Measurements from ENCODE around the gene ALPL.
"Not testable (repeated sequence)": the region's sequence is repeated elsewhere in the genome, so short reads cannot be mapped to it uniquely, and the experiment has no call there.

Gene ALPL

DNA sequence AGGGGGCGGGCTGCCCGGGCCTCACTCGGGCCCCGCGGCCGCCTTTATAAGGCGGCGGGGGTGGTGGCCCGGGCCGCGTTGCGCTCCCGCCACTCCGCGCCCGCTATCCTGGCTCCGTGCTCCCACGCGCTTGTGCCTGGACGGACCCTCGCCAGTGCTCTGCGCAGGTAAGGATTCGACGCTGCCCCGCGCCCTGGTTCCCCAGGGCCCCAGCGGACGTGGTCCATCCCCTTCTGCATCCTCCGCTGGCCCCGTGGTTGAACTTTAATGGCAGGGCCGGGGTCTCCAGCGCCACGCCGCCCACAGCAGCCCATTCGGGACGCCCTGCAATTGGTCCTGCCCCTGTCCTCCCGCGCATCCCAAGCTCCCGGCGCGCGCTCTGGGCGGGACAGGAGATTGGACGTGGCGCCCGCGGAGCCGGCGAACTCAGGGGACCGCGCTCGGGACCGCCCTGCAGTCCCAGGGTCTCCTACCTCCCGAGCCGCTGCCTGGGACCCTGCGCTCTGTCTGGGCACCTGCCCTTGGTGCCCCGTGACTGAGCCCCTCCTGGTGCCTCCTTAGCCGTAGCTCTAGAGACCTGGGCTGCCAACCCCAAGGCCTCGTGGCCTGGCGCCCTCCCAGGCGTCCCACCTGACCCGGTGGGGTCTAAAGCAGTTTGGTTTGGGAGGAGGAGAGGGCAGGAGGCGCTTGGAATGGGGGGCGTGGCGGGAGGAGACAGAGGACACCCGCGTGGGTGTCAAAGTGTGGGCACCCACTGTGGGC, at the start of gene ALPL:
TSS of gene ALPL (plus strand) at position 73 of the 762 bp plus-strand sequence. CDS start 44,659 bp downstream, outside the sequence.
- peaks cover 35 to 41% of the 10 kb centered on the region in 2 donors for H3K27me3 ChIP-seq (ENCODE audit: control insufficient read depth in 1 of 2, insufficient read depth in 2 of 2, low read length in 2 of 2)
- H3K4me1 ChIP-seq (ENCODE audit: control insufficient read depth, insufficient read depth, low read length), result peaks cover 13% of the 10 kb centered on the region
- H3K36me3 ChIP-seq (ENCODE audit: control insufficient read depth in 2 of 2, insufficient read depth in 2 of 2, low read length in 2 of 2), result no peaks in the 10 kb centered on the region
- no peak within 1 kb of the TSS for H3K27ac ChIP-seq (ENCODE audit: low read length)
- no peak within 1 kb of the TSS for H3K9ac ChIP-seq (ENCODE audit: low read length in 2 of 2)
- H3K9me3 ChIP-seq (ENCODE audit: control insufficient read depth in 2 of 2, low read length in 2 of 2), result no peaks in the 10 kb centered on the region
- peak within 1 kb of the TSS; percentile 35 to 47 for H3K4me3 ChIP-seq (ENCODE audit: low read length in 2 of 2)

DNA sequence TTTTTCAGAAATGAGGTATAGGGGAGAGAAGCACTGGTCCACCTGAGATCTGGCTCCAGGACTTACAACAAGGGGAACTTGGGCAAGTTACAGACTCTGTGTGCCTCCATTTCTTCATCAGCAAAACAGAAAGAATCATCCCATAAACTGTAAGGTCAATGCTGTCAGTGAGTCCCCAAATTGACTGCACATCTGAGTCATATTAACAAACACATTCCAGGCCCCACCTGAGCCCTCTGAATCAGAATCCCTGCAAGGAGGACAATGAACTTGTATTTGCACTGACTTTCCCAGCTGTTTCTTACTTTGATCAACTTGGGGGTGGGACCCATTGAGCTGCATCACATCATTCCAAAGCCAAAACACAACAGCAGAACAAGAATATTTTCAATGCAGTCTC, 44.1 kb upstream of the ALPL start:
- not testable (repeated sequence) for H3K4me1 ChIP-seq (ENCODE audit: control insufficient read depth, insufficient read depth, low read length); H3K36me3 ChIP-seq (ENCODE audit: control insufficient read depth in 2 of 2, insufficient read depth in 2 of 2, low read length in 2 of 2); H3K27me3 ChIP-seq (ENCODE audit: control insufficient read depth in 1 of 2, insufficient read depth in 2 of 2, low read length in 2 of 2); H3K4me3 ChIP-seq (ENCODE audit: low read length in 2 of 2); H3K27ac ChIP-seq (ENCODE audit: low read length); H3K9ac ChIP-seq (ENCODE audit: low read length in 2 of 2); H3K9me3 ChIP-seq (ENCODE audit: control insufficient read depth in 2 of 2, low read length in 2 of 2)

DNA sequence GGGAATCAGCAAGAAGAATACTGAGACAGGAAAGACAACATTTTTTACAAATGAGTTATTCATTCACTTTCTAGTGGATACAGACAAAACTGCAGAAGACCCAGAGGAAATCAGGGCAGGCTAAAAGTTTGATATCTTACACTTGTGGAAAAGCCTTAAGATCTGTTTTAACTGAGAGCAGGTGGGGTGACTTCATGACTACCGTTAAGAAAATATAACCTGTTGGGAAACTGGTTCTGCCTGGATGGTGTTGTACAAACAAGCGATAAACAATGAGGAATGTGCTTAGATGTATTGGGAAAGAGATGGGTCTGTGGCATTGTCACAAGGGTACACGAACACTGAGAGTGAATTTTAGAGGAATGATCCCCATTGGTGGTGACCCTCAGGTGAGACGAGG, 41.3 kb upstream of the ALPL start:
- H3K4me3 ChIP-seq (ENCODE audit: low read length in 2 of 2); H3K27me3 ChIP-seq (ENCODE audit: control insufficient read depth in 1 of 2, insufficient read depth in 2 of 2, low read length in 2 of 2); H3K36me3 ChIP-seq (ENCODE audit: control insufficient read depth in 2 of 2, insufficient read depth in 2 of 2, low read length in 2 of 2); H3K27ac ChIP-seq (ENCODE audit: low read length); H3K4me1 ChIP-seq (ENCODE audit: control insufficient read depth, insufficient read depth, low read length); H3K9me3 ChIP-seq (ENCODE audit: control insufficient read depth in 2 of 2, low read length in 2 of 2); H3K9ac ChIP-seq (ENCODE audit: low read length in 2 of 2): not testable (repeated sequence)

GRCh38 chr1:21468599-21468998, 40.6 kb upstream of the ALPL start:
- Histone ChIP-seq H3K27ac (ENCODE audit: low read length) (no peak overlapping the region), H3K9me3 (ENCODE audit: control insufficient read depth in 2 of 2, low read length in 2 of 2) (no peaks in the 10 kb centered on the region)

GRCh38 chr1:21469581-21469980, 39.6 kb upstream of the ALPL start:
- H3K36me3 ChIP-seq (ENCODE audit: control insufficient read depth in 2 of 2, insufficient read depth in 2 of 2, low read length in 2 of 2), result peaks cover 0 to 5% of the 10 kb centered on the region in 2 donors
- H3K27ac ChIP-seq (ENCODE audit: low read length), result no peak overlapping the region
- H3K4me1 ChIP-seq (ENCODE audit: control insufficient read depth, insufficient read depth, low read length), result no peaks in the 10 kb centered on the region
- H3K9ac ChIP-seq (ENCODE audit: low read length in 2 of 2), result no peak overlapping the region
- H3K4me3 ChIP-seq (ENCODE audit: low read length in 2 of 2), result no peak overlapping the region
- H3K9me3 ChIP-seq (ENCODE audit: control insufficient read depth in 2 of 2, low read length in 2 of 2), result no peaks in the 10 kb centered on the region
- no peaks in the 10 kb centered on the region for H3K27me3 ChIP-seq (ENCODE audit: control insufficient read depth in 1 of 2, insufficient read depth in 2 of 2, low read length in 2 of 2)

More at GRCh38 chr1:21468599-21468998, 40.6 kb upstream of the ALPL start:
- Histone ChIP-seq H3K9ac (ENCODE audit: low read length in 2 of 2) (no peak overlapping the region), H3K36me3 (ENCODE audit: control insufficient read depth in 2 of 2, insufficient read depth in 2 of 2, low read length in 2 of 2) (peaks cover 0 to 4% of the 10 kb centered on the region in 2 donors), H3K27me3 (ENCODE audit: control insufficient read depth in 1 of 2, insufficient read depth in 2 of 2, low read length in 2 of 2) (no peaks in the 10 kb centered on the region), H3K4me3 (ENCODE audit: low read length in 2 of 2) (no peak overlapping the region), H3K4me1 (ENCODE audit: control insufficient read depth, insufficient read depth, low read length) (no peaks in the 10 kb centered on the region)

DNA sequence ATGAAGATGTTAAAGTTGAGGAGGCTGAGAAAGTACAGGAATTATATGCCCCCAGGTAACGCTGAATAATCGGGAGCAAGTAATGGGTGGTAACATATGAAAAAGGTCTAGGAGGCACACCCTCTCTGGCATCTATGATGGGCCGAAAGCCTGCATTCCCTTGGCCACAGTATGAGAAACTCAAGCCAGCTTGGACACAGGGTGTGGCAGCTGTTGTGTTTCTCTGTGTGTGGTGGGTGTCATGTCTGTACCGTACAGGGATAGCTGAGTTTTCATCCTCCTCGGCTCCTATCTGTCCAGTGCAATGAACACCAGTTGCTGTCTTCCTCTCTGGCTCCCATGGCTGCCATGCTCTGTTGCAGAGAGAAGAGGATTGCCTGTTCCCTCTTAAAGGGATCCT, 36.4 kb upstream of the ALPL start:
- Histone ChIP-seq H3K4me1 (ENCODE audit: control insufficient read depth, insufficient read depth, low read length) (no peaks in the 10 kb centered on the region), H3K27me3 (ENCODE audit: control insufficient read depth in 1 of 2, insufficient read depth in 2 of 2, low read length in 2 of 2) (no peaks in the 10 kb centered on the region), H3K4me3 (ENCODE audit: low read length in 2 of 2) (no peak overlapping the region), H3K9ac (ENCODE audit: low read length in 2 of 2) (no peak overlapping the region), H3K36me3 (ENCODE audit: control insufficient read depth in 2 of 2, insufficient read depth in 2 of 2, low read length in 2 of 2) (peaks cover 0 to 7% of the 10 kb centered on the region in 2 donors), H3K27ac (ENCODE audit: low read length) (no peak overlapping the region), H3K9me3 (ENCODE audit: control insufficient read depth in 2 of 2, low read length in 2 of 2) (no peaks in the 10 kb centered on the region)

- no peaks in the 10 kb centered on the region for H3K27me3 ChIP-seq (ENCODE audit: control insufficient read depth in 1 of 2, insufficient read depth in 2 of 2, low read length in 2 of 2)
Measured at GRCh38 chr1:21478356-21478755, 30.9 kb upstream of the ALPL start.

DNA sequence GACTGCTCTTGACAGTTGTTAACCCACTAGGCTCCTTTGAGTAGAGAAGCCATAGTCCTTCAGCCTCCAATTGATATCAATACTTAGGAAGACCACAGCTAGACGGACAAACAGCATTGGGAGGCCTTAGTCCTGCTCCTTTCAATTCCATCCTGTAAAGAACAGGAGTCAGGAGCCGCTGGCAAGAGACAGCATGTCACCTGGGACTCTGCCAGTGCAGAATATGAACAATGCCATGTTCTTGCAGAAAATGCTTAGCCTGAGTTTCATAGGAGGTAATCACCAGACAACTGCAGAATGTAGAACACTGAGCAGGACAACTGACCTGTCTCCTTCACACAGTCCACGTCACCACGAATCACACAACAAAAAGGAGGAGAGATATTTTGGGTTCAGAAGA, 25.3 kb upstream of the ALPL start:
- H3K27me3 ChIP-seq (ENCODE audit: control insufficient read depth in 1 of 2, insufficient read depth in 2 of 2, low read length in 2 of 2); H3K4me1 ChIP-seq (ENCODE audit: control insufficient read depth, insufficient read depth, low read length); H3K36me3 ChIP-seq (ENCODE audit: control insufficient read depth in 2 of 2, insufficient read depth in 2 of 2, low read length in 2 of 2); H3K4me3 ChIP-seq (ENCODE audit: low read length in 2 of 2); H3K9me3 ChIP-seq (ENCODE audit: control insufficient read depth in 2 of 2, low read length in 2 of 2); H3K9ac ChIP-seq (ENCODE audit: low read length in 2 of 2); H3K27ac ChIP-seq (ENCODE audit: low read length): not testable (repeated sequence)

More at GRCh38 chr1:21478356-21478755, 30.9 kb upstream of the ALPL start:
- no peak overlapping the region for H3K27ac ChIP-seq (ENCODE audit: low read length)
- H3K9me3 ChIP-seq (ENCODE audit: control insufficient read depth in 2 of 2, low read length in 2 of 2), result no peaks in the 10 kb centered on the region
- no peak overlapping the region for H3K9ac ChIP-seq (ENCODE audit: low read length in 2 of 2)
- no peaks in the 10 kb centered on the region for H3K4me1 ChIP-seq (ENCODE audit: control insufficient read depth, insufficient read depth, low read length)
- peaks cover 11 to 19% of the 10 kb centered on the region in 2 donors for H3K36me3 ChIP-seq (ENCODE audit: control insufficient read depth in 2 of 2, insufficient read depth in 2 of 2, low read length in 2 of 2)
- H3K4me3 ChIP-seq (ENCODE audit: low read length in 2 of 2), result no peak overlapping the region

DNA sequence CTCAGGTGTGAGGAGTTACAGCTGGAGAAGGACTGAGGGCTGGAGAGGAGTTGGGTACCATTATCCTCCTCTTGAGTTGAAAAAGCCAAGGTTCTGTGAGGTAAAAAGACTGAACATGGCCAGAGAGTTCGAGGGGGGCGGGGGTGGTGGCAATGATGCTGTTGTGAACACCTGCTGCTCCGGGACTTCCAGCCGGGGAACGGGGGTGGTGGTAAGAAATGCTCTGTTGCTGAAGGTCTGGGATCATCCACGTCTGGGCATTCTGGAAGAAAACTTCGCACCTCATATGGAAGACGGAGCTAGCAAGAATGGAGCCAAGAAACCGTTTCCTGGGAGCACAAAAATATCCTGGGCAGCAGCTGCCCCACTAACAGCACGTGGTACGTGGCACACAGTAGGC, 20.1 kb upstream of the ALPL start:
- no peaks in the 10 kb centered on the region for H3K36me3 ChIP-seq (ENCODE audit: control insufficient read depth in 2 of 2, insufficient read depth in 2 of 2, low read length in 2 of 2)
- no peaks in the 10 kb centered on the region for H3K9me3 ChIP-seq (ENCODE audit: control insufficient read depth in 2 of 2, low read length in 2 of 2)
- no peak overlapping the region for H3K9ac ChIP-seq (ENCODE audit: low read length in 2 of 2)
- H3K4me3 ChIP-seq (ENCODE audit: low read length in 2 of 2), result no peak overlapping the region
- no peak overlapping the region for H3K27ac ChIP-seq (ENCODE audit: low read length)
- no peaks in the 10 kb centered on the region for H3K4me1 ChIP-seq (ENCODE audit: control insufficient read depth, insufficient read depth, low read length)
- peaks cover 14 to 17% of the 10 kb centered on the region in 2 donors for H3K27me3 ChIP-seq (ENCODE audit: control insufficient read depth in 1 of 2, insufficient read depth in 2 of 2, low read length in 2 of 2)

DNA sequence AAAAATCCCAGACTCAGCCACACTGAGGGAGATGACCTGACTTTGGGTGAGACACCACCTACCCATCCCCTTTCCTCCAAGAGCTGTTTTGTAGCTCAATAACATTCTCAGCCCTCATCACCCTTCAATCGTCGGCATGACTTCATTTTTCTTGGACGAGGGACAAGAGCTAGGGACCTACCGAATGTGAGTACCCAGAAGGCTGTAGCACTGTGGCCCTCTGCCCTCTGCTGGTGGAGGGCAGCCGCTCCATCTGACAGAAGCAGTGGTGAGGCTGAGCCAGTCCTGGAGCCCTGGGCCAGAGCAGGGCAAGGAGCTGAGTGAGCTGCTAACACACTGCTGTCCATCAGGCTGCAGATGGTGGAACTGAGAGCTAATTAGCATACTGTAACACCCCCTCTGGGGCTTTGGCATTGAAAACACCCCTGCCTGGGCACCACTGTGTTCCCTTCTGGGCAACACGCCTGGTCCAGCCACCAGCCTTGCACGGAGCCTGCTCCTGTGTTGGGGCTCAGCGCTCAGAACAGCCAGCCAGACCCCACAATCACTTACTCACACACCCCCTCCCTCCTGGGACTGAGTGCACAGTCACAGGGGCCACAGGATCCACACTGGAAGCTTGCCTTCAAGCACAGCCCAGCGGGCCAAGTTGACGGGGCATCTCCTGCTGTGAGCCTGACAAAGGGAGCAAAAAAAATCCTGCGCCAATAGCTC, 18.3 kb upstream of the ALPL start:
- Histone ChIP-seq H3K4me1 (ENCODE audit: control insufficient read depth, insufficient read depth, low read length) (no peaks in the 10 kb centered on the region), H3K27ac (ENCODE audit: low read length) (no peak overlapping the region), H3K9me3 (ENCODE audit: control insufficient read depth in 2 of 2, low read length in 2 of 2) (no peaks in the 10 kb centered on the region), H3K4me3 (ENCODE audit: low read length in 2 of 2) (no peak overlapping the region), H3K9ac (ENCODE audit: low read length in 2 of 2) (no peak overlapping the region), H3K36me3 (ENCODE audit: control insufficient read depth in 2 of 2, insufficient read depth in 2 of 2, low read length in 2 of 2) (no peaks in the 10 kb centered on the region), H3K27me3 (ENCODE audit: control insufficient read depth in 1 of 2, insufficient read depth in 2 of 2, low read length in 2 of 2) (peaks cover 14 to 17% of the 10 kb centered on the region in 2 donors)

Measured in stomach smooth muscle (tissue), 2 donors.